BJ (cell line): ENCODE measurements around the gene SUGCT. TPM values are rescaled to one million over a fixed set of nuclear protein-coding genes. Genes with fewer than 3 reads are reported as not detected.

Experiments used
- CTCF ChIA-PET: fragments of 350-600 bp; formaldehyde crosslinking; extraction: SDS; loops from one replicate; lab custom pipeline; 2021; ENCODE audit warnings: antibody characterized with exemption, inconsistent platforms; lab: Yijun Ruan, JAX
- POLR2A ChIA-PET: fragments of 300-600 bp; sonication (Branson Sonifier 250); formaldehyde crosslinking; extraction: SDS; loops from one replicate; lab custom pipeline; 2021; ENCODE audit warnings: antibody characterized with exemption; lab: Charles Lee
- DNase-seq: peaks from one replicate; pipeline ENCODE4 v3.0.0-alpha.2; 2011; ENCODE audit warnings: low read depth
- H3K27me3 ChIP-seq: 2 replicates; pipeline ENCODE4 v1.6.0; 2011; ENCODE audit warnings: low read length; ENCODE audit not compliant: control insufficient read depth, insufficient read depth
- H3K36me3 ChIP-seq: 2 replicates; pipeline ENCODE4 v1.5.1; 2011; ENCODE audit warnings: low read length; ENCODE audit not compliant: control insufficient read depth, insufficient read depth
- H3K4me3 ChIP-seq: 2 replicates; pipeline ENCODE4 v1.5.1; 2011; ENCODE audit warnings: low read depth, mild to moderate bottlenecking, control low read depth, low read length
- polyA plus RNA-seq: library from polyadenylated mRNA; depleted of rRNA; stranded (reverse); fragments of >200 nt; gene quantifications from 2 replicates; pipeline ENCODE4 v1.2.3, GENCODE V29; 2011
- TF ChIP-seq, protein P1 (sequence below): IDR thresholded peaks from 2 replicates; pipeline ENCODE4 v1.5.1; 2011; ENCODE audit warnings: low read depth, mild to moderate bottlenecking, control low read depth, inconsistent platforms, low read length, moderate library complexity; ENCODE audit not compliant: insufficient read depth

SUGCT gene
- polyA plus RNA-seq, 1 experiment, result 10.6 TPM

GRCh38 chr7:40889099-40889498, 754.3 kb downstream of the SUGCT start:
- H3K36me3 ChIP-seq, result no peaks in the 10 kb centered on the region
- no peaks in the 10 kb centered on the region for H3K27me3 ChIP-seq
- ChIA-PET POLR2A (no interaction called here), CTCF (interaction anchor here (1.9 kb wide), 1 partner anchor 9 kb away, joined by 5 read pairs; no protein-coding TSS in a partner anchor)
- H3K4me3 ChIP-seq, result no peak overlapping the region
- no peak for DNase-seq
- TF ChIP-seq, protein P1, sequence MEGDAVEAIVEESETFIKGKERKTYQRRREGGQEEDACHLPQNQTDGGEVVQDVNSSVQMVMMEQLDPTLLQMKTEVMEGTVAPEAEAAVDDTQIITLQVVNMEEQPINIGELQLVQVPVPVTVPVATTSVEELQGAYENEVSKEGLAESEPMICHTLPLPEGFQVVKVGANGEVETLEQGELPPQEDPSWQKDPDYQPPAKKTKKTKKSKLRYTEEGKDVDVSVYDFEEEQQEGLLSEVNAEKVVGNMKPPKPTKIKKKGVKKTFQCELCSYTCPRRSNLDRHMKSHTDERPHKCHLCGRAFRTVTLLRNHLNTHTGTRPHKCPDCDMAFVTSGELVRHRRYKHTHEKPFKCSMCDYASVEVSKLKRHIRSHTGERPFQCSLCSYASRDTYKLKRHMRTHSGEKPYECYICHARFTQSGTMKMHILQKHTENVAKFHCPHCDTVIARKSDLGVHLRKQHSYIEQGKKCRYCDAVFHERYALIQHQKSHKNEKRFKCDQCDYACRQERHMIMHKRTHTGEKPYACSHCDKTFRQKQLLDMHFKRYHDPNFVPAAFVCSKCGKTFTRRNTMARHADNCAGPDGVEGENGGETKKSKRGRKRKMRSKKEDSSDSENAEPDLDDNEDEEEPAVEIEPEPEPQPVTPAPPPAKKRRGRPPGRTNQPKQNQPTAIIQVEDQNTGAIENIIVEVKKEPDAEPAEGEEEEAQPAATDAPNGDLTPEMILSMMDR, result no peak

GRCh38 chr7:40889539-40889938, 754.7 kb downstream of the SUGCT start:
- DNase-seq, result no peak
- TF ChIP-seq, protein P1, result no peak
- Histone ChIP-seq H3K36me3 (no peaks in the 10 kb centered on the region), H3K27me3 (no peaks in the 10 kb centered on the region), H3K4me3 (no peak overlapping the region)
- ChIA-PET CTCF (interaction anchor here (1.9 kb wide), 1 partner anchor 9 kb away, joined by 5 read pairs; no protein-coding TSS in a partner anchor), POLR2A (no interaction called here)

- Histone ChIP-seq H3K27me3 (no peaks in the 10 kb centered on the region), H3K36me3 (no peaks in the 10 kb centered on the region), H3K4me3 (no peak overlapping the region)
- TF ChIP-seq, protein P1, result no peak
- CTCF ChIA-PET, result interaction anchor here (1.9 kb wide), 1 partner anchor 10 kb away, joined by 5 read pairs; no protein-coding TSS in a partner anchor
- DNase-seq, result no peak
- POLR2A ChIA-PET, result no interaction called here
Observed at GRCh38 chr7:40890088-40890692, 755.4 kb downstream of the SUGCT start.

GRCh38 chr7:40891232-40891631, 756.4 kb downstream of the SUGCT start:
- TF ChIP-seq, protein P1, result no peak
- H3K36me3 ChIP-seq, result no peaks in the 10 kb centered on the region

DNA sequence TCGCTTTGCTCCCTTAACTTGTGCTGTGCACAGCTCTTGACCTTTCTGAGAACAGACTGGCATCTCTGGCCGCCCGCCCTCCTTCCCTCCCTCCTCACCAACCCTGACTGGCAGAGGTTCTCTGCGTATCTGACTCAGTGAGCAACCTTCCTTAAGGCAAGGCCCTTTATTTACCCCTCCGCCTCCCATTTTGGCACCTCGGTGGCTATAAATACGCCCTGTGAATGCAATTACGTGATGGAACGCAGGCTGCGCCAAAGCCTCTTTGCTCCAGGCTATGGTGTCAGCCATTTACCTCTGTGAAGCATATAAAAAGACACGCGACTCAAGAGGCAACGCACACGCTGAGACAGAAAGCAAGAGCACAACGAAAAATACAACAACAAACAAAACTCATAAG, 764.3 kb downstream of the SUGCT start:
- ChIA-PET CTCF (no interaction called here), POLR2A (no interaction called here)
- no peaks in the 10 kb centered on the region for H3K27me3 ChIP-seq
- peak; percentile 91 for DNase-seq
- TF ChIP-seq, protein P1, result no peak
- no peaks in the 10 kb centered on the region for H3K36me3 ChIP-seq
- H3K4me3 ChIP-seq, result no peak overlapping the region

More at GRCh38 chr7:40891232-40891631, 756.4 kb downstream of the SUGCT start:
- Histone ChIP-seq H3K4me3 (no peak overlapping the region), H3K27me3 (no peaks in the 10 kb centered on the region)
- DNase-seq, result no peak
- ChIA-PET POLR2A (no interaction called here), CTCF (no interaction called here)
